GM18870 (cell line): ENCODE data around the gene TRERF1.
"Not testable (repeated sequence)": the region's sequence is repeated elsewhere in the genome, so short reads cannot be mapped to it uniquely, and the experiment has no call there.

ENCODE experiments used
- ATAC-seq: cut with Tn5 transposase; IDR thresholded peaks from one replicate; pipeline ENCODE4 v1.9.1; 2021; ENCODE audit warnings: moderate library complexity; ENCODE audit not compliant: unreplicated experiment

TRERF1 gene

DNA sequence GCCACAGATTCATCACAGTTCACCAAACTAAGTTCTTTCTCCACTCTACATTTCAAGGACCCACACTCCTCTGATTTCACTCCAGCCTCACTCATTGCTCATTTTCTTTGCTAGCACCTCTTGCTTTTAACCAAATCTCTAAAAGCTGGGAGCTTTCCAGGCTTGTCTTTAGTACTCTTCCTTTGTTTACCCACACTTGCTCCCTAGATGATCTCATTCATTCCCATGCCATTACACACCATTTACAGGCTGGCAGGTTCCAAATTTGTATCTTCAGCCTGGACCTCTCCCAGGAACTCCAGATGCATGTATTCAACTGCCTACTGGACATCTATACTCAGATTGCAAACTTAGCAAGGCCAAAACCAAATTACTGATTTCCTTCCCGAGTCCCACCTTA lies 251.7 kb downstream of the TRERF1 start:
- no peak for ATAC-seq

DNA sequence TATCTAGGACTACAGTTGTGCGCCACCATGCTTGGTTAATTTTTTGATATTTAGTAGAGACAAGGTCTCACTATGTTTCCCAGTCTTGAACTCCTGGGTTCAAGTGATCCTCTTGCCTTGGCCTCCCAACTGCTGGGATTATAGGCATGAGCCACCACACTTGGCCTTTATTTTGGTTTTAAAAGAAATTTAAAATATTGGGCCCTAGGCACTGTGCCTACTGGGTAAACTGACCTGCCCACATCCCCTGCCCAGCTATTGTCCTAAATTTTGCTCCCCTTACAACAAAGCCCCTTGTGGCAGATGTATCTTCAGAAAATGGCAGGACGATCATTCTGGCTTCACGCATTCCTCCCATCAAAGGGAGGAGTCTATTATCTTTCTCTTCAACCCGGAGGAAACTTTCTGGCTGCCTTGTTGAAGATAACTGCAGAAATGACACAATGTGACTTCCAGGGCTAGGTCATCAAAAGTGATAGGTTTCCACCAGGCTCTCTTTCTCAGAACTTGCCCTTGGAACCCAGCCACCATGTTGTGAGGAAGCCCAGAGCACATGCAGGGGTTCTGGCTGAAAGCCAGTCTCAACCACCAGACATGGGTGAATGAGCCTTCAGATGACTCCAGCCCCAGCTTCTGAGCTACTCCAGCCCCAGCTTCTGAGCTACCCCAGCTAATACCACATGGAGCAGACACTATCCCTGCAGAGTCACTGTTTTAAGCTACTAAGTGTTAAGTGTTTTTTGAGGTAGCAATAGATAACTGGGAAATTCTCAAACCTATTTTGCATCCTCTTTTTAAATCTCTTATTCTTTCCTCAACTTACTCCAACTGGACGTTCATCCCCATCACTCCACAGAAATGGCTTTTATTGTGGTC lies 252.4 kb downstream of the TRERF1 start:
- no peak for ATAC-seq

DNA sequence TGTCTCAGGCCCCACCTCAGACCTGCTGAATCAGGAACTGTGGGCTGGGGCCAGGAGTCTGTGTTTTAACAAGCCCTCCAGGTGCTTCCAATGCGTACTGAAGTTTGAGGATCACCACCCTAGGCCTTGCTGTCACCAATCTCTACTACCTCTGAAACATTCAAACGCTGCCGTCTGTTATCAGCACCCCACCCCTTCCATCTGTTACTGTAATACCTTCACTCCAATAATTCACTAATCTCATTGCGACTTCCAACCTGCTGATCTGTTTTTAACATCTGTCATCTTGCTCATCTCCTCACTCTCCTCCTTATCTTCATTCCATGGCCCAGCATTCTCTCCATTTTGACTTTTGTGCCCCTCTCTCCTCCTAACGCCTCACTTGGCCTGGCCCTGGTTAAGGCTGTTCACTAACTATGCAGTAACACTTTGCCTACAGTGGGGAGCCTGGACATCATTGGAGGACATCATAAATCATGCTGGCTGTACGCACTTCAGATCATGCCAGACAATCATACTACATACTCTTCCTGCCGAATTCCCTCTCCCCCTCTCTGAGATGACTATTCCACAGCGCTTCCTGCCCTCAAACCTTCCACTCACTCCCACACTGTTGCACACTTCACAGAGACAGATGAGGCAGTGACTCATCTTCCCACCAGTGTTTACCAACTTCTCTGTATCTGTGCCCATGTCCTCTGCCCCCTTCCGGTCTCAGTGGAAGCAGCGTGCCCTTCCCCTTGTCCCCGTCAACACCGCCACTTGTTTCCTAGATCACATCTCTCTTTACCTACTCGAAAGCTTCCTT lies 254.0 kb downstream of the TRERF1 start:
- no peak for ATAC-seq

DNA sequence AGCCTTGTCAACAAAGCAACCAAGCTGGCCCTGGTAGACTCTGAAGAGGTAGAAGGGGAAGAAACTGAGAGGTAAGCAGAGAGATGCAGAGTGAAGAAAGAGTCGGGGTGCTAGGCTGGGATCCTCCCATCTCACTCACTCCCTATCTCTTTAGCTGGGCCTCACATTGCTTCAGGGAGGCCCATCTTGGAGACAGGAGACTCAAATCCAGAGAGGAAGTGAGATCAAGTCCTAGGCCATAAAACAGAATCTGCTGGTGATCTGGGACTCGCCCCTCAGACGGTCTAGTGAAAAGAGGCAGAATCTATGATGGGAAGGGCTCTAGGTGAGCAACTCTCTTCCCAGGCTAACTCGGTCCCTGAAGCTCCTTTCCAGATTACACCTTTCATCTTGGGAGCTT lies 256.3 kb downstream of the TRERF1 start:
- ATAC-seq: no peak

DNA sequence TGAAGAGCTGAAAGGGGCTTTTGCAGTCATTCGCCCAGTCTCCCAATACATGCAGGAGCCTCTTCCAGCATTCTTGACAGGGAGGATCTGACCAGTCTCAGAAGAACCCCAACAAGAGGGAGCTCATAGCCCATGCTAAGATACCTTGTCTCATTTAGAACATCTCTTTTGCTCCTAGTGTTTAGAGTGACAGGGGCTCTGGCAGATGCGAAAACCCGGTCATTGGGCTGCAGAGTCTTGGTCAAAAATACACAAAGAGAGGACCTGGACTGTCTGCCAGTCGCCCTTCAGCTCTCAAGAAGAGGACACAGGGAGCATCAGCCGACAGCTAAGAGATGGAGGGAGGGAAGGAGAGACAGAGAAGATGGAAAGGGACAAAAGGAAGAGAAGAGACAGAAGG lies 257.7 kb downstream of the TRERF1 start:
- ATAC-seq: no peak

DNA sequence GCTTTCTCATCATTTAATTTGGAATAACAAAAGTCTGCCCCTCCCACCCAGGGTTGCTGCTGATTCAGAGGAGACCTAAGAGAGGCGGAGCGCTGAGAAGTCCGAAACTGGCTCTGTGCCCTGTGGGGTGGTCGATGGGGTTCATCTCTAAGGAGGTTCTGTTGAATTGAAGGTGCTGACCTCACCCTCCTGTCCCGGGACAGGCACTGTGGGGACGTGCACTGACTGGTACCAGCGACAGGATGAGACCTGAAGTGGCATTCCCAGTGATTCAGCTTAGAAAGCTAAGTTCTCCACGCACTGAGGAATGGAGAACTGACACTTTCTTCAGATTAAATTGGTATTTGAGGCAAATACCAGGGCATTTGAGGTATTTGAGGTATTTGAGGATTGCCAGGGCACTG lies 258.2 kb downstream of the TRERF1 start:
- ATAC-seq: no peak

DNA sequence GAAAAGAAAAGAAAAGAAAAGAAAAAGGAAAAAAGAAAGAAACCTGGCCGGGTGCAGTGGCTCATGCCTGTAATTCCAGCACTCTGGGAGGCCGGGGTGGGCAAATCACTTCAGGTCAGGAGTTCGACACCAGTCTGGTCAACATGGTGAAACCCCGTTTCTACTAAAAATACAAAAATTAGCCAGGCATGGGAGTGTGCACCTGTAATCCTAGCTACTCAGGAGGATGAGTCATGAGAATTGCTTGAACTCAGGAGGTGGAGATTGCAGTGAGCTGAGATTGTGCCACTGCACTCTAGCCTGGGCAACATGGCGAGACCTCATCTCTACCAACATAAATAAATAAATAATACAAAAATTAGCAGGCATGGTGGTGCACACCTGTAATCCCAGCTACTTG lies 259.3 kb downstream of the TRERF1 start:
- ATAC-seq: not testable (repeated sequence)

DNA sequence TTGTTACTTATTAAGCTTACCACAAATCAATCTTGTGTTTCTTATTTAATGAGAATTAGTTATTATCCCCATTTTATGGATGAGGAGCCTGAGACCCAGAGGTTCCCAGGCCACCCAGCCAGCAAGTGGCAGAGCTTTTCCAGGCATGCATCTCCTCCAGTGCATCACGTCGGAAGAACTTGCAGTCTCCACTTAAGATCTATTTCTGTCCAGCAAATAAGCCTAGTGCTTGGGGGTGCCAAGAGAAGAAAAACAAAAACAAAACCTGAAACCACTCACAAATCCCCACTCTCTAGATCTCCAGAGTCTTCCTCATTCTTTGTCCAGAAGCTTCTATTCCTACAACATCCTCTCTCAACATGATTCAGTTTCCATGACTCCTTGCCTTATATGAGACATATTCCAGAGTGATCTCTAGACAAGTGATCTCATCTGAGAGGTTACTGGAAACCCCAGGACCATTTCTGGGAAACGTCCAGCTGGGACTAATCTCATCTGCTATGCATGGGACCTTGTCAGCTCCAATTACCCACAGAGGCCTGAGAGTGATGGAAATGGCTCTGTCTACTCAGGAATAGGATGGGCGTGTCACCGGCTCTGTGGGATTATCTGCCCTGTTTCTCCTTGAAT lies 261.1 kb downstream of the TRERF1 start:
- no peak for ATAC-seq

DNA sequence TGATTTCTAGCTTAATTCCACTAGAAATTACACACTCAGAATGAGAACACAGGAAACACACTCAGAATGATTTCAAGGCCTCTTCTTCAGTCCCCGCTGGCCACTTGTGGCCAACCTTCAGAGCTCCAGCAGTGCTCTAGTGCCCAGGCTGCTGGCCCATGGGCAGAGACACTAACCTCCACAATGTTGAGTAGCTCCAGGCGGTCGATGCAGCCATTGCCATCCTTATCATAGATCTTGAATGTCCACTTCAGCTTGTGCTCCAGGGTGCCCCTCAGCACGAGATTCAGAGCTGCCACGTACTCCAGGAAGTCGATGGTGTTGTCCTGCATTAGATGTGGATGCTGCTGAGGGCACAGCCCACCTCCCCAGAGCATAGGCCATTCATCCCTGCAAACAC lies 263.3 kb downstream of the TRERF1 start:
- no peak for ATAC-seq

DNA sequence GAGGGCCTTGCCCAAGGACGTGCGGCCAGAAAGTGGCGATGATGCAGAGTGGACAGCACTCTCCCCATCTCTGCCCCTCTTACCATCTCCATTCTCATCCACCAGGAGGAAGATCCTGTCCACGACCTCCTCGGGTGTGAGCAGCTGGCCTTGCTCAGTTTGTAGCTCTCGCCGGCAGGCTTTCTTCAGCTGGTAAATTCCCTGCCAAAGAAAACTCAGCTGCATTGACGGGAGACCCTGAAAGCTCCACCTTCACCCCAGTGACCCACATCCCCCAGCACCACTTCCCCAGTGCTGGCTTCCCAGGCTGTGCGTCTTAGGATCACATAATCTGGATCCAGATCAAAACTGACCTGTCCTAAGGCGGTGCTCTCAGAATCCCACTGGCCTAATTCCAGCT lies 266.1 kb downstream of the TRERF1 start:
- no peak for ATAC-seq

DNA sequence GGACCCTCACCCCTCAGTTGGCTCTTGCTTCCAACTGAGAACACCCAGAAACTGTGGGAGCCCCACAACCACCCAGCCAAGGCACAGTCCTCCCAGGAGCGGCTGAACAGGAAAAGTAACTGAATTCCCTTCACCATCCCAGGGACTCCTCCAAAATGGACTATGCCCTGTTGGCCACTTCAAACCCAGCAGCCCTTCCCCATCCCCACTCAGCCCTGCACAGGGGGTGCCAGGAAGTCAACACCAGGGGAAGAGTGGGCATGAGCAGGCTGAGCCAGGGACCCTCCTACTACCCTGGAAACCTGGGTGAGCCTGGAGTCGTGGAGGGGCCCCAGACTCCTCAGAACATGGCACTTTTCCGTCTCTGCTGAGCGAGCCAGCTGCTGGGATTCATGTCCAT lies 267.3 kb downstream of the TRERF1 start:
- no peak for ATAC-seq

DNA sequence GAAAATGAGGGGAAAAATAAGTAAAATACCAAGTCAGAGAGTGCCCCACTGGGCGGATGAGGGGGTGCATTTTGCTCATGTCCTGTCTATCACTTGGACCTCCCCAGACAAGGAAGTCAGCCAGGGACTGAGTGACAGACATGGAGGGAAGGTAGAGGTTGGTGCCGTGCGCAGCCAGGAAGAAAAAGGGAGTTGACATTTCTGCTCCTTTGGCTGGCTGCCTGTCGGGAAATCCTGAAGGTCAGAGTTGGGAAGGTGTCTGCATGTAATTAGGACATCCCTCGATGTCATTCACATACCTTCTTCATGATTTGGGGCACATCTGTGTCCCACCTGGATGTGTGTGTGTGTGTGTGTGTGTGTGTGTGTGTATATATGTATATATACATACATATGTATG lies 269.6 kb downstream of the TRERF1 start:
- no peak for ATAC-seq

DNA sequence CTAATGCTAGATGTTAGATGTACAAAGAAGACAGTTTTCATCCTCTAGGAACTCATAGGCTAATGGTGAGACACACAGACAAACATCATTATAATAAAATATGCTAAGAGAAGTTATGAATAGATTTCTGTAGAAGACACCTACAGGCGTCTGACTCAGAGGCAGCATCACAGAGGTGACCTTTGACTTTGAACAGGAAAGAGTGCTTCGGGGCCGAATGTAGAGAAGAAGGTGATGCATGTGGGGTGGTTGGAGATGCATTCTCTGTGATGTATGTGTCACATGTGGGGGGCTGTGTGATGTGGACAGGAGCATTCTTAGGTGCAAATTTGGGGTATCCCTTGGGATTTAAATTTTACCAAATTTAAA lies 271.8 kb downstream of the TRERF1 start:
- no peak for ATAC-seq

DNA sequence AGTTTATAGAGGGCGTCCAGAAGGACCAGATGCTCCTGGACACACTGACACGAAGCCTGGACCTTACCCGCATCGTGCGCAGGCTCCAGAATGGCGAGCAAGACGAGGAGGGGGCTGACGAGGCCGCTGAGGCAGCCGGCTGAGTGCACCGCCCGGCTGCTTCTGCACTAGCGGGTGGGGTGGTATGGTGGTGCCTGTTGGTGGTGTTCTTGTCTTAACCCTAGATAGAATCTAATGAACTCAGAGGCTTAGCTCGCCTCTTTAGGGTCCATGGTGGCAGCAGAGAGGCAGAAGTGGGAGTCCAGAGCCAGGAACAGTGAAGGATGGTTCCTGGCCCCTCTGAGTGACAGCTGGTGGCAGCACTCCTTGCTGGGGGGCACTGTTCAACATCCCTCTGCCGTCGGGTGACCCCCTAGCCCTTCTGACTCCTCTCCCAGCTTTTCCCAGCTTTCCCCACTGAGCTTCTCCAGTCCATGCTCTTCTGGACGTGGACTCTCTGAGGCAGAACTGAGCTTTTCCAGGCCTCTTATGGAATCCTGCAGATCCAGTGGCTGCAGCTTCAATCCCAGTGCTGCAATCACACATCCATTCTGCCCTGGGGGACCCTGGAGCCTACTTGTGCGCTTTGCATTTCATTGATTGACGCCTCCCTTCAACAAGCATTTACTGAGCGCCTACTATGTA lies 272.3 kb downstream of the TRERF1 start:
- ATAC-seq: no peak

DNA sequence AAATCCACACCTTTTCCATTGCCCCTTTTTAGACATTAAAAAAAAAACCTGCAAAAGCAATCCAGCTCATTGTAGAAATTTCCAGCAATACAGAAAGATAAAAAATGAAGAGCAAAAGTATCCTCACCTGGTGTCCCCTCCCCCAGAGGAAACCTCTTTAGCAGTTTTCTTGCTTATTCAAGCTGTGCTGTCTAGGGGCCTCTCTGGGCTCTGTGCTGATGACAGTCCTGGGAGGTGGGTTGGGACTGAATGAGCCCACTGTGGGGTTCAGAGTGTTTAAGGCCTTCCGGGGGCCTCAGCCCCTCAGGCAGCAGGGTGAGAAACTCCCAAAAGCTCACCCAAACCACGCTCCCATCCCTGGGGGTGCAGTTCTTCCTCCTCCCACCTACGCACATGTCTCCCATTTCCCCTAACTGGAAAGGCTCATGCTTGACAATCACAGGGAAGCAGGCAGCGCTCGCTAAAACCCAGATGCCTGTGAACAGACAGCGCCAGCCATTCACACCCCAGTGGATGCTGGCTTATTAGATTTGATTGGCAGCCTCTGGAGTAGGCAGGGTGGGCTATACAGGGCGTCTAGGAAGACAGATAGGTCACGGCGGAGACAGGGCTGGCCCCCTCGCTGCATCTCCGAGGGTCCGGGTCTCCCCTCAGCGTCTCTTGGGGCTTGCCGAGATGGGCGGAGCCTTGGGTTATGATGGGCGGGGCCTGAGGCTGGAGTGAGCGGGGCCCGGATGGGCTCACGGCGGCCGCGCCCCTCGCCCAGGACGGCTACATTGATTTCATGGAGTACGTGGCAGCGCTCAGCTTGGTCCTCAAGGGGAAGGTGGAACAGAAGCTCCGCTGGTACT lies 274.0 kb downstream of the TRERF1 start:
- ATAC-seq: no peak

DNA sequence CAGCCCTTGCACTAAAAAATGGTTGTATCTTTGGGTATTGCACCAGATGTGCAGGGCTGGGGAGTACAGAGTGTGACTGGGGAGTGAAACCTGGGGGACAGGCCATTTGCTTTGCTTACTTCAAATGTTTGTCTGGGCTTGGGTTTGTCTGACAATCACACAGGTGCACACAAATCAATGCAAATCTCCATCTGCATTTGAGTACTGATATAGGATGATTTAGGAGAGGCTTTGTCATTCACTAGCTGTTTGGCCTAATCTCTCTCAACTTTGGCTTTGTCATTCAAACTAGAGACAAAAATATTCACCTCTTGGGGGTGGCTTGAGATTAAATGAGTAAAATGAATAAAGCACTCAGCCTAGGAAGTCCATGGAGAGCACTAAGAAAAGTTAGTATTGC lies 274.7 kb downstream of the TRERF1 start:
- ATAC-seq: no peak

DNA sequence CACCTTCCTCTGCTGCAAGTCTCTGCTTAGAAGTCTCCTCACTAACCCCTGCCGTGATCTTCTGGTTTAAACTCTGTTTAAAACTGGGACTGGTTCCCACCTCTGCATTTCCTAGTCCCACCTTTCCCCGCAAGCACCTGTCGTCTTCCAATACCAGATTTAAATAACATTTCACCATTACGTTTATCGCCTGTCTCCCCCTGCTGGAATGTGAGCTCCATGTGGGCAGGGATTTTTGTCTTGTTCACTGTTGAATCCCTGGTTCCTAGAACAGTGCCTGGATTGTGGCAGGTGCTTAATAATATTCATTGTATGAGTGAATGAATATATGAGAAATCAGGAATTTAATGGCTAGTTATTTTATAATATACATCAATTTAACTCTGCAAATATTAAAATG lies 275.9 kb downstream of the TRERF1 start:
- ATAC-seq: no peak
